Endothelial cell of umbilical vein (primary cell): ENCODE results near the gene OR8G1. TPM values are rescaled to one million over a fixed set of nuclear protein-coding genes. Genes with fewer than 3 reads are reported as not detected.

Source experiments
- BruUV-seq: library from RNA; stranded (reverse); fragments of 400-500 nt; replicated peaks from 2 replicates; lab custom pipeline; 2021; lab: Mats Ljungman, UMichigan
- CTCF ChIA-PET: fragments of 300-600, 350-600 bp; sonication (Branson Sonifier 250); formaldehyde crosslinking; loops from one replicate; lab custom pipeline; 2021; ENCODE audit warnings: antibody characterized with exemption, inconsistent platforms; lab: Charles Lee
- POLR2A ChIA-PET: fragments of 300-600, 350-600 bp; sonication (Branson Sonifier 250); formaldehyde crosslinking; loops from one replicate; lab custom pipeline; 2021; ENCODE audit warnings: antibody characterized with exemption, inconsistent platforms; lab: Charles Lee
- DNase-seq: peaks from one replicate; pipeline ENCODE4 v3.0.0-alpha.2; 2011; ENCODE audit warnings: low read depth, low spot score
- FAIRE-seq: peaks from 2 replicates; lab custom pipeline; 2011; peaks lifted over from hg19 to GRCh38; lab: Jason Lieb, UNC
- H2AFZ ChIP-seq: 2 replicates; pipeline ENCODE4 v1.6.0; 2012; ENCODE audit warnings: low read depth, low read length, control low read depth, inconsistent platforms
- H3K27ac ChIP-seq: 2 replicates; pipeline ENCODE4 v1.5.1; 2011; ENCODE audit warnings: low read depth, mild to moderate bottlenecking, control low read depth, low read length, moderate library complexity; ENCODE audit not compliant: insufficient read depth
- H3K27me3 ChIP-seq, 2 experiments: 2 replicates each; pipeline versions ENCODE4 v1.6.0 to v1.6.1; 2011; ENCODE audit warnings: low read length in 2 of 2, mixed read lengths in 1 of 2; ENCODE audit not compliant: control insufficient read depth in 2 of 2, insufficient read depth in 2 of 2
- H3K36me3 ChIP-seq, 2 experiments: 2 replicates in 1 of 2; 3 replicates in 1 of 2; pipeline ENCODE4 v1.5.1; 2011; ENCODE audit warnings: low read length in 2 of 2, mild to moderate bottlenecking in 1 of 2, moderate library complexity in 1 of 2; ENCODE audit not compliant: control insufficient read depth in 2 of 2, insufficient read depth in 2 of 2; ENCODE audit errors: extremely low read depth in 1 of 2
- H3K4me1 ChIP-seq: 3 replicates; pipeline ENCODE4 v1.5.1; 2011; ENCODE audit warnings: mild to moderate bottlenecking, low read length; ENCODE audit not compliant: control insufficient read depth, insufficient read depth; ENCODE audit errors: extremely low read depth
- H3K4me2 ChIP-seq: 2 replicates; pipeline ENCODE4 v1.6.1; 2011; ENCODE audit warnings: low read length, control low read depth, mixed read lengths; ENCODE audit not compliant: insufficient read depth
- H3K4me3 ChIP-seq, 3 experiments: fragments of 200-600 bp in 1 of 3; sonication (generic), shearing (Covaris generic) in 1 of 3; replicated peaks in 1 of 3; 2 replicates each; pipeline ENCODE4 v1.5.1; 2011 to 2016; ENCODE audit warnings: control low read depth in 3 of 3, low read length in 3 of 3, mild to moderate bottlenecking in 2 of 3, inconsistent platforms in 1 of 3, low read depth in 1 of 3, moderate library complexity in 1 of 3; ENCODE audit not compliant: insufficient read depth in 1 of 3
- H3K79me2 ChIP-seq: 2 replicates; pipeline ENCODE4 v1.6.0; 2012; ENCODE audit warnings: low read length, inconsistent platforms; ENCODE audit not compliant: control insufficient read depth, insufficient read depth
- H3K9ac ChIP-seq: replicated peaks from 2 replicates; pipeline ENCODE3; 2011; ENCODE audit warnings: low read length, control low read depth; ENCODE audit not compliant: insufficient read depth; ENCODE audit errors: extremely low read depth
- H3K9me1 ChIP-seq: replicated peaks from 3 replicates; pipeline ENCODE4 v1.6.0; 2011; ENCODE audit warnings: mild to moderate bottlenecking, low read length; ENCODE audit not compliant: control insufficient read depth, insufficient read depth; ENCODE audit errors: extremely low read depth
- H3K9me3 ChIP-seq: replicated peaks from 2 replicates; pipeline ENCODE4 v1.5.1; 2012; ENCODE audit warnings: low read length, inconsistent platforms; ENCODE audit not compliant: control insufficient read depth, insufficient read depth
- H4K20me1 ChIP-seq: replicated peaks from 2 replicates; pipeline ENCODE3; 2011; ENCODE audit warnings: mild to moderate bottlenecking, low read length; ENCODE audit not compliant: control insufficient read depth, insufficient read depth; ENCODE audit errors: extremely low read depth
- CTCF ChIP-seq, 2 donors: IDR thresholded peaks; 1 replicate in 1 of 2; 2 replicates in 1 of 2; pipeline ENCODE4 v1.5.1; 2011; ENCODE audit warnings: low read length in 2 of 2, mild to moderate bottlenecking in 2 of 2, moderate library complexity in 2 of 2, control low read depth in 1 of 2, inconsistent platforms in 1 of 2, low read depth in 1 of 2; ENCODE audit not compliant: insufficient read depth in 1 of 2; ENCODE audit errors: extremely low read depth in 1 of 2
- EZH2 ChIP-seq: IDR thresholded peaks from 2 replicates; pipeline ENCODE4 v1.6.1; 2012; ENCODE audit warnings: borderline replicate concordance, low read depth, mild to moderate bottlenecking, moderate library complexity, low read length, inconsistent platforms; ENCODE audit not compliant: severe bottlenecking
- FOS ChIP-seq: IDR thresholded peaks from 2 replicates; pipeline ENCODE4 v1.6.1; 2011; ENCODE audit warnings: mild to moderate bottlenecking, low read length, moderate library complexity, borderline replicate concordance; ENCODE audit not compliant: insufficient read depth
- GATA2 ChIP-seq: IDR thresholded peaks from 2 replicates; pipeline ENCODE4 v1.7.0; 2011; ENCODE audit warnings: low read depth, mild to moderate bottlenecking, moderate library complexity, mixed read lengths, low read length; ENCODE audit not compliant: insufficient read length, insufficient read depth
- JUN ChIP-seq: IDR thresholded peaks from 2 replicates; pipeline ENCODE4 v1.6.1; 2011; ENCODE audit warnings: borderline replicate concordance, low read depth; ENCODE audit not compliant: insufficient read length, insufficient read depth
- MAX ChIP-seq: IDR thresholded peaks from 2 replicates; pipeline ENCODE4 v1.6.1; 2011; ENCODE audit not compliant: insufficient read depth, insufficient read length
- MYC ChIP-seq: IDR thresholded peaks from one replicate; pipeline ENCODE4 v1.6.1; 2011; ENCODE audit warnings: mild to moderate bottlenecking, low read depth, low read length
- POLR2A ChIP-seq: IDR thresholded peaks from 2 replicates; pipeline ENCODE4 v1.6.1; 2012; ENCODE audit warnings: low read depth, mild to moderate bottlenecking, control low read depth, low read length
- POLR2AphosphoS5 ChIP-seq: IDR thresholded peaks from 2 replicates; pipeline ENCODE4 v1.6.1; 2012; ENCODE audit warnings: low read depth, mild to moderate bottlenecking, control low read depth, low read length, moderate library complexity; ENCODE audit not compliant: insufficient read depth
- dilution Hi-C: fragments of 300-500 bp; cut with MboI; formaldehyde crosslinking; loops from one replicate; pipeline ENCODE4 v1.15.0; 2019; ENCODE audit warnings: low sequenced_read_pairs; ENCODE audit not compliant: extremely low pct_ligation_motif_present
- intact Hi-C: fragments of 100-400 bp; cut with micrococcal nuclease; formaldehyde crosslinking; loops from one replicate; pipeline ENCODE4 v1.10.0; 2022
- polyA plus RNA-seq, 4 experiments: library from polyadenylated mRNA; depleted of rRNA in 3 of 4; stranded (reverse) in 3 of 4; unstranded in 1 of 4; fragments of >200 nt; gene quantifications; 2 replicates each; pipeline versions ENCODE4 v1.2.1 to v1.2.3, GENCODE V29; 2011 to 2012; ENCODE audit warnings: missing spikeins in 1 of 4
- total RNA-seq: library from RNA; stranded (reverse); gene quantifications from 2 replicates; pipeline ENCODE4 v1.2.3, GENCODE V29; 2021

Gene OR8G1
- total and polyA plus RNA-seq, 2 donors (not counting 3 experiments of a cell fraction or from before 2014, with no cell fraction given) = not detected

DNA sequence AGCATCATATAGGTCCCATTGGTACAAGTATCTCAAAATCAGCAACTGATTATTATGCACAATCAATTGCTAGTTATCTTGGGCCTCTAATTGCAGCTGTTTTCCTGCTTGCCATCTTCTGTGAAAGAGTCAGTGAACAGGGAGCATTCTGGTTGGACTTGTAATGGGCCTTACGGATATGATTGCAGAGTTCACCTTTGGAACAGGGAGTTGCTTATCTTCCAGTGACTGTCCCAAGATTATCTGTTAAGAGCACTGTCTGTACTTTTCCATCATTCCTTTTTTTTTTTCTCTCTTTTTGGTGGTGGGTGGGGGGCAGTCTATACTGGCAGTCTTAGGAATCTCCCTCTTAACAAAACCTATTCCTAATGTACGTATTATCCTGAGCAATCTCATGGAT lies 33.1 kb downstream of the OR8G1 start:
- H3K79me2 ChIP-seq = no peaks in the 10 kb centered on the region
- no TSS peak for BruUV-seq
- H3K27me3 ChIP-seq = no peaks in the 10 kb centered on the region
- H3K4me1 ChIP-seq = peaks cover 15% of the 10 kb centered on the region
- H4K20me1 ChIP-seq = no peaks in the 10 kb centered on the region
- POLR2A ChIA-PET = no interaction called here
- intact Hi-C loops (no loop called here), dilution Hi-C loops (no loop called here)
- no peak overlapping the region for H3K4me3 ChIP-seq
- no peaks in the 10 kb centered on the region for H3K36me3 ChIP-seq
- no peaks in the 10 kb centered on the region for H3K9me3 ChIP-seq
- no peak overlapping the region for H3K4me2 ChIP-seq
- CTCF ChIA-PET = interaction anchor here (1.1 kb wide), 1 partner anchor 160 kb away, joined by 3 read pairs; no protein-coding TSS in a partner anchor
- FAIRE-seq = no peak
- no peak overlapping the region for H3K9ac ChIP-seq
- no peak for DNase-seq
- TF ChIP-seq MAX = no peak
- TF ChIP-seq MYC = no peak
- TF ChIP-seq GATA2 = no peak
- no peak for TF ChIP-seq CTCF (IDR thresholded peaks at IDR 0.05; ENCODE audit: extremely low read depth in 1 of 2, insufficient read depth in 1 of 2, low read depth in 1 of 2, low read length in 2 of 2)
- TF ChIP-seq JUN = no peak
- TF ChIP-seq POLR2AphosphoS5 = no peak
- no peak for TF ChIP-seq EZH2
- TF ChIP-seq POLR2A = no peak
- TF ChIP-seq FOS = no peak
- H3K9me1 ChIP-seq = no peaks in the 10 kb centered on the region
- no peak overlapping the region for H2AFZ ChIP-seq
- H3K27ac ChIP-seq = no peak overlapping the region
